Adrenal gland (tissue), 12 donors: ENCODE data around the gene EFHC1. TPM values are rescaled to one million over a fixed set of nuclear protein-coding genes. Genes with fewer than 3 reads are reported as not detected.
A peak's percentile ranks its signal among the peaks of the same experiment; 100 is the strongest.

ENCODE experiments used
- DNase-seq, 7 donors: peaks; one replicate each; pipeline ENCODE4 v3.0.0-alpha.2; 2019 to 2020
- H3K27ac ChIP-seq, 5 donors: fragments of 200-600 bp; sonication (generic) in 4 of 5; 1 replicate in 3 of 5; 2 replicates in 2 of 5; pipeline versions ENCODE4 v1.5.1 to v1.8.0; 2016 to 2020; ENCODE audit warnings: mild to moderate bottlenecking in 1 of 5
- H3K27me3 ChIP-seq: fragments of 200-600 bp; 2 replicates; pipeline ENCODE4 v1.8.0; 2021
- H3K36me3 ChIP-seq, 2 donors: fragments of 200-600 bp; replicated peaks in 1 of 2; 1 replicate in 1 of 2; 2 replicates in 1 of 2; pipeline versions ENCODE4 v1.5.1 to v1.8.0; 2018 to 2022
- H3K4me1 ChIP-seq, 2 donors: fragments of 200-600 bp; replicated peaks in 1 of 2; 1 replicate in 1 of 2; 2 replicates in 1 of 2; pipeline versions ENCODE4 v1.5.1 to v1.8.0; 2018 to 2021
- H3K4me3 ChIP-seq, 4 donors: fragments of 200-600 bp; sonication (generic) in 3 of 4; one replicate each; pipeline ENCODE4 v1.5.1; 2016 to 2018
- H3K9me3 ChIP-seq, 3 donors: fragments of 200-600 bp; sonication (generic) in 1 of 3; replicated peaks in 1 of 3; 1 replicate in 2 of 3; 2 replicates in 1 of 3; pipeline versions ENCODE4 v1.5.1 to v1.8.0; 2016 to 2021
- CTCF ChIP-seq, 6 experiments: fragments of 450-650 bp in 4 of 6; fragments of 200-600 bp in 2 of 6; sonication (generic) in 1 of 6; IDR thresholded peaks; 1 replicate in 5 of 6; 2 replicates in 1 of 6; pipeline versions ENCODE4 v1.5.1 to v1.8.0; 2016 to 2021; ENCODE audit warnings: antibody characterized with exemption in 6 of 6, mild to moderate bottlenecking in 2 of 6, moderate library complexity in 1 of 6
- POLR2A ChIP-seq, 2 donors: fragments of 450-650 bp; IDR thresholded peaks; one replicate each; pipeline ENCODE4 v1.6.1; 2017; ENCODE audit warnings: antibody characterized with exemption in 2 of 2, mild to moderate bottlenecking in 2 of 2, moderate library complexity in 1 of 2
- WGBS, 4 donors: extraction: QIAGEN DNeasy Blood & Tissue Kit in 2 of 4; methylation state at CpG; one replicate each; pipeline versions ENCODE4 v1.1.5 to v1.1.7; 2013 to 2017; 5-methylcytosine and 5-hydroxymethylcytosine counted together
- intact Hi-C, 2 donors: fragments of 100-400 bp; cut with DNase I; formaldehyde crosslinking; loops; one replicate each; pipeline versions ENCODE4 v1.14.1 to v1.15.0; 2022 to 2023
- polyA plus RNA-seq, 3 donors: library from polyadenylated mRNA; stranded (reverse); fragments of 200-250 nt in 2 of 3; fragments of 350-450 nt in 1 of 3; fragmentation: Illumina TruSeq in 1 of 3; extraction: RNeasy Lipid Tissue Mini Kit (QIAGEN cat#74804) in 1 of 3; gene quantifications; one replicate each; pipeline ENCODE4 v1.2.3, GENCODE V29; 2013 to 2014
- total RNA-seq, 9 donors: library from RNA; depleted of rRNA in 4 of 9; stranded (reverse); fragments of >200 nt in 4 of 9; fragments of 120-200 nt in 1 of 9; fragmentation: NEBNext Ultra II Directional in 1 of 9; extraction: Animal tissue kit (Norgen Biotek cat#: 25700) in 1 of 9; gene quantifications; one replicate each; pipeline versions ENCODE4 v1.1.0 to v1.2.4, GENCODE V29; 2013 to 2023
- donor health status: healthy with polysubstance abuse.
- donor health status: Bipolar disorder and iron deficiency.
- donor health status: DM: yes; HTN: yes; CAD: no.
- donor health status: DM: no; HTN: no; CAD: no.
- donor health status: DM: no; HTN: no; CAD: no.
- donor health status: DM: yes; HTN: yes; CAD: no.

EFHC1 gene
- total and polyA plus RNA-seq, 12 donors: 4.0 to 47.9 (median 16.8) TPM

GRCh38 chr6:52546678-52547077 is 126.5 kb downstream of the EFHC1 start:
- TF ChIP-seq CTCF (IDR thresholded peaks at IDR 0.05): no peak
- no peak for TF ChIP-seq POLR2A (IDR thresholded peaks at IDR 0.05)
- Histone ChIP-seq H3K4me1 (peaks cover 24 to 40% of the 10 kb centered on the region in 2 donors), H3K9me3 (no peaks in the 10 kb centered on the region), H3K27ac (no peak overlapping the region), H3K4me3 (no peak overlapping the region), H3K27me3 (no peaks in the 10 kb centered on the region), H3K36me3 (no peaks in the 10 kb centered on the region)
- intact Hi-C loops: no loop called here
- 92 to 100% (median 96%) methylated on average over 3 of the region's 3 CpGs for WGBS, 4 donors
- no peak for DNase-seq

- H3K36me3 ChIP-seq: no peaks in the 10 kb centered on the region
- peaks cover 27 to 52% of the 10 kb centered on the region in 2 donors for H3K4me1 ChIP-seq
- H3K27ac ChIP-seq: no peak overlapping the region
- peak in 3 of 7 donors; percentile 26 to 57 (median 26) for DNase-seq
- H3K27me3 ChIP-seq: no peaks in the 10 kb centered on the region
- intact Hi-C loops: no loop called here
- 60 to 67% (median 65%) methylated on average over 8 to 9 of the region's 9 CpGs for WGBS, 4 donors
- H3K4me3 ChIP-seq: no peak overlapping the region
- TF ChIP-seq POLR2A (IDR thresholded peaks at IDR 0.05) (no peak), CTCF (IDR thresholded peaks at IDR 0.05) (no peak)
- H3K9me3 ChIP-seq: no peaks in the 10 kb centered on the region
Measured at GRCh38 chr6:52547647-52548352, 127.7 kb downstream of the EFHC1 start.

- WGBS, 4 donors: 88 to 95% (median 89%) methylated on average over 7 of the region's 7 CpGs
- Histone ChIP-seq H3K27ac (no peak overlapping the region), H3K4me3 (no peak overlapping the region), H3K4me1 (peaks cover 27 to 54% of the 10 kb centered on the region in 2 donors), H3K36me3 (no peaks in the 10 kb centered on the region), H3K27me3 (no peaks in the 10 kb centered on the region), H3K9me3 (no peaks in the 10 kb centered on the region)
- no peak for TF ChIP-seq CTCF (IDR thresholded peaks at IDR 0.05)
- no peak for TF ChIP-seq POLR2A (IDR thresholded peaks at IDR 0.05)
- intact Hi-C loops: no loop called here
- DNase-seq: no peak
Measured at GRCh38 chr6:52548353-52548713, 128.2 kb downstream of the EFHC1 start.

GRCh38 chr6:52548999-52549398 is 128.9 kb downstream of the EFHC1 start:
- no peaks in the 10 kb centered on the region for H3K27me3 ChIP-seq
- H3K27ac ChIP-seq: no peak overlapping the region
- peaks cover 27 to 48% of the 10 kb centered on the region in 2 donors for H3K4me1 ChIP-seq
- no peaks in the 10 kb centered on the region for H3K9me3 ChIP-seq
- no peak for DNase-seq
- no peaks in the 10 kb centered on the region for H3K36me3 ChIP-seq
- no peak overlapping the region for H3K4me3 ChIP-seq
- WGBS, 4 donors: 94 to 97% (median 95%) methylated on average over 5 of the region's 5 CpGs
- intact Hi-C loops: no loop called here
- TF ChIP-seq CTCF (IDR thresholded peaks at IDR 0.05) (no peak), POLR2A (IDR thresholded peaks at IDR 0.05) (no peak)
